K562 (cell line): ENCODE data around the gene SEC24C. TPM values are rescaled to one million over a fixed set of nuclear protein-coding genes. Genes with fewer than 3 reads are reported as not detected.

Experiments used
- CTBP1 ChIP-seq: fragments of 450-650 bp; IDR thresholded peaks from 2 replicates; pipeline ENCODE4 v1.6.1; 2016; ENCODE audit warnings: borderline replicate concordance
- CXXC5 ChIP-seq: fragments of 250-450 bp; sonication (Bioruptor Pico); IDR thresholded peaks from 2 replicates; pipeline ENCODE4 v1.8.0; 2022; ENCODE audit warnings: inconsistent platforms, mild to moderate bottlenecking, moderate library complexity
- HNRNPLL ChIP-seq: fragments of 200-400 bp; formaldehyde crosslinking; IDR thresholded peaks from 2 replicates; pipeline ENCODE4 v1.6.1; 2017; ENCODE audit warnings: low read length, low read depth, mild to moderate bottlenecking; ENCODE audit not compliant: poor library complexity, severe bottlenecking
- MAZ ChIP-seq, 2 experiments: fragments of 450-650 bp in 1 of 2; sonication (generic) in 1 of 2; formaldehyde crosslinking; IDR thresholded peaks in 1 of 2; conservative IDR thresholded peaks in 1 of 2; 2 replicates each; pipeline versions ENCODE4 v1.4.0 to v1.5.0; 2020; ENCODE audit warnings: mild to moderate bottlenecking in 1 of 2, missing genetic modification reagents in 1 of 2
- MBD1 ChIP-seq: fragments of 250-450 bp; sonication (Bioruptor Pico); IDR thresholded peaks from 2 replicates; pipeline ENCODE4 v1.8.0; 2022; ENCODE audit warnings: inconsistent platforms
- MTA3 ChIP-seq: fragments of 450-650 bp; formaldehyde crosslinking; IDR thresholded peaks from 2 replicates; pipeline ENCODE4 v1.6.1; 2017; ENCODE audit warnings: mild to moderate bottlenecking, borderline replicate concordance
- PKNOX1 ChIP-seq: fragments of 450-650 bp; IDR thresholded peaks from 2 replicates; pipeline ENCODE4 v1.6.1; 2016
- RBM39 ChIP-seq: fragments of 200-400 bp; formaldehyde crosslinking; optimal IDR thresholded peaks from 2 replicates; pipeline ENCODE3; 2018; ENCODE audit warnings: low read depth, low read length
- SRF ChIP-seq, 2 experiments: fragments of 250-450, 450-650 bp in 1 of 2; sonication (Bioruptor Pico) in 1 of 2; sonication (generic) in 1 of 2; formaldehyde crosslinking; IDR thresholded peaks; 2 replicates each; pipeline versions ENCODE4 v1.5.0 to v1.5.1; 2020 to 2022; ENCODE audit warnings: mild to moderate bottlenecking in 1 of 2, missing genetic modification reagents in 1 of 2
- TAF15 ChIP-seq: fragments of 200-400 bp; formaldehyde crosslinking; IDR thresholded peaks from 2 replicates; pipeline ENCODE4 v1.6.1; 2017; ENCODE audit warnings: mild to moderate bottlenecking, low read depth, low read length, moderate library complexity
- TFAP4 ChIP-seq: sonication (generic); formaldehyde crosslinking; IDR thresholded peaks from 2 replicates; pipeline ENCODE4 v1.8.0; 2022; ENCODE audit warnings: missing genetic modification reagents, mild to moderate bottlenecking, moderate library complexity, borderline replicate concordance
- ZBTB26 ChIP-seq: fragments of 450-650 bp; formaldehyde crosslinking; IDR thresholded peaks from 2 replicates; pipeline ENCODE4 v1.4.0; 2022; ENCODE audit warnings: missing genetic modification characterization
- ZFP91 ChIP-seq: sonication (generic); formaldehyde crosslinking; IDR thresholded peaks from 2 replicates; pipeline ENCODE4 v1.8.0; 2022; ENCODE audit warnings: mild to moderate bottlenecking, missing genetic modification reagents
- ZKSCAN1 ChIP-seq: fragments of 150-350 bp; IDR thresholded peaks from 2 replicates; pipeline ENCODE4 v1.6.1; 2016; ENCODE audit warnings: low read depth, low read length
- ZNF121 ChIP-seq: sonication (generic); formaldehyde crosslinking; conservative IDR thresholded peaks from 2 replicates; pipeline ENCODE4 v1.8.0; 2022; ENCODE audit warnings: missing genetic modification reagents
- ZNF354B ChIP-seq: fragments of 250-450 bp; sonication (Bioruptor Pico); IDR thresholded peaks from 2 replicates; pipeline ENCODE4 v1.4.0; 2020
- ZNF589 ChIP-seq: fragments of 200-800 bp; sonication (Bioruptor generic); IDR thresholded peaks from 2 replicates; pipeline ENCODE4 v1.6.1; 2016; ENCODE audit warnings: low read depth, missing genetic modification characterization, missing compliant biosample characterization
- polyA plus RNA-seq, 8 experiments: library from polyadenylated mRNA; depleted of rRNA in 4 of 8; stranded (reverse) in 5 of 8; unstranded in 3 of 8; fragments of >200 nt; fragmentation: Nextera tagmentation in 2 of 8; fragmentation: Illumina TruSeq in 1 of 8; extraction: Ambion mirVana in 2 of 8; extraction: Trizol in 1 of 8; gene quantifications; 2 replicates each; pipeline versions ENCODE4 v1.2.1 to v1.2.3, GENCODE V29; 2011 to 2014; ENCODE audit warnings: inconsistent platforms in 1 of 8, missing spikeins in 1 of 8
- total RNA-seq, 7 experiments: library from RNA; depleted of rRNA in 6 of 7; stranded (reverse); fragments of >200 nt in 6 of 7; fragmentation: Illumina TruSeq in 2 of 7; extraction: Trizol in 2 of 7; gene quantifications; 2 replicates each; pipeline versions ENCODE4 v1.2.1 to v1.2.3, GENCODE V29; 2011 to 2021; ENCODE audit warnings: low replicate concordance in 1 of 7

Gene SEC24C
- total and polyA plus RNA-seq, 9 of the 15 experiments (the other 6 are each of a cell fraction or from before 2014, with no cell fraction given): 19.0 to 115 (median 70.5) TPM

GRCh38 chr10:73743905-73744663 lies at the start of gene SEC24C (continued):
- TF ChIP-seq ZBTB26 (CRISPR knock-in tag): peak; percentile 82
- peak; percentile 5 to 47; a peak in 1 of 4 replicates for TF ChIP-seq SRF (CRISPR knock-in tag; IDR thresholded peaks at IDR 0.05)
- peak; percentile 84 for TF ChIP-seq PKNOX1
- TF ChIP-seq ZFP91 (CRISPR knock-in tag): 0 out of 2 replicates have a peak, but pooled peaks have one; percentile 40
- peak; percentile 79; the same call in 1 of the 2 replicates for TF ChIP-seq TFAP4
- no peak for TF ChIP-seq ZNF121
- peak; percentile 86 to 92 for TF ChIP-seq MAZ (CRISPR knock-in tag; conservative IDR thresholded peaks at IDR 0.05 in 1 of 2, IDR thresholded peaks at IDR 0.05 in 1 of 2)
- no peak for TF ChIP-seq TAF15
- TF ChIP-seq MBD1 (CRISPR knock-in tag): no peak
- TF ChIP-seq CTBP1: peak; percentile 55; the same call in 1 of the 2 replicates
- peak; percentile 80; the same call in 1 of the 2 replicates for TF ChIP-seq ZNF589 (CRISPR knock-in tag)
- TF ChIP-seq ZNF354B (CRISPR knock-in tag): 0 out of 2 replicates have a peak, but pooled peaks have one; percentile 39
- peak; percentile 76; the same call in 1 of the 2 replicates for TF ChIP-seq ZKSCAN1
- peak; percentile 96 for TF ChIP-seq MTA3
- TF ChIP-seq HNRNPLL: peak; percentile 34
- TF ChIP-seq CXXC5 (CRISPR knock-in tag): peak; percentile 74; the same call in 1 of the 2 replicates
- peak; percentile 84 for TF ChIP-seq RBM39
